Epithelial cell of proximal tubule (primary cell): ENCODE data around the gene RGS9. TPM values are rescaled to one million over a fixed set of nuclear protein-coding genes. Genes with fewer than 3 reads are reported as not detected.

Experiments
- DNase-seq: peaks from one replicate; pipeline ENCODE4 v3.0.0-alpha.2; 2011; ENCODE audit warnings: low read depth
- H3K4me3 ChIP-seq: 2 replicates; pipeline ENCODE4 v1.5.1; 2011; ENCODE audit warnings: low read depth, mild to moderate bottlenecking, low read length
- CTCF ChIP-seq: conservative IDR thresholded peaks from 2 replicates; pipeline ENCODE4 v1.5.1; 2012; ENCODE audit warnings: low read depth, mild to moderate bottlenecking, low read length
- total RNA-seq: library from RNA; depleted of rRNA; stranded (reverse); fragments of >200 nt; gene quantifications from 2 replicates; pipeline ENCODE4 v1.2.3, GENCODE V29; 2015

Gene RGS9
- total RNA-seq, 1 donor from 2014 or later, result 5.2 TPM

- DNase-seq, result no peak
- no peak for TF ChIP-seq CTCF
- no peak overlapping the region for H3K4me3 ChIP-seq
Observed at GRCh38 chr17:65103431-65103830, 33.7 kb upstream of the RGS9 start.

- no peak for TF ChIP-seq CTCF
- DNase-seq, result no peak
- H3K4me3 ChIP-seq, result no peak overlapping the region
Observed at GRCh38 chr17:65103896-65104295, 33.3 kb upstream of the RGS9 start.

GRCh38 chr17:65104541-65104940, 32.6 kb upstream of the RGS9 start:
- no peak overlapping the region for H3K4me3 ChIP-seq
- no peak for DNase-seq
- TF ChIP-seq CTCF, result no peak

GRCh38 chr17:65104973-65105372, 32.2 kb upstream of the RGS9 start:
- no peak overlapping the region for H3K4me3 ChIP-seq
- no peak for DNase-seq
- no peak for TF ChIP-seq CTCF

- no peak for TF ChIP-seq CTCF
- no peak overlapping the region for H3K4me3 ChIP-seq
- no peak for DNase-seq
Observed at GRCh38 chr17:65108152-65108551, 29.0 kb upstream of the RGS9 start.

- no peak overlapping the region for H3K4me3 ChIP-seq
- DNase-seq, result no peak
- no peak for TF ChIP-seq CTCF
Observed at GRCh38 chr17:65109543-65109942, 27.6 kb upstream of the RGS9 start.

GRCh38 chr17:65109990-65110680, 27.0 kb upstream of the RGS9 start:
- no peak for TF ChIP-seq CTCF

More at GRCh38 chr17:65109990-65110680, 27.0 kb upstream of the RGS9 start:
- DNase-seq, result no peak
- no peak overlapping the region for H3K4me3 ChIP-seq
